ENCODE results near the gene RNU5B-1.

GRCh38 chr15:65344914-65345275 lies 40.4 kb downstream of the RNU5B-1 start:
- TF ChIP-seq, protein P1, sequence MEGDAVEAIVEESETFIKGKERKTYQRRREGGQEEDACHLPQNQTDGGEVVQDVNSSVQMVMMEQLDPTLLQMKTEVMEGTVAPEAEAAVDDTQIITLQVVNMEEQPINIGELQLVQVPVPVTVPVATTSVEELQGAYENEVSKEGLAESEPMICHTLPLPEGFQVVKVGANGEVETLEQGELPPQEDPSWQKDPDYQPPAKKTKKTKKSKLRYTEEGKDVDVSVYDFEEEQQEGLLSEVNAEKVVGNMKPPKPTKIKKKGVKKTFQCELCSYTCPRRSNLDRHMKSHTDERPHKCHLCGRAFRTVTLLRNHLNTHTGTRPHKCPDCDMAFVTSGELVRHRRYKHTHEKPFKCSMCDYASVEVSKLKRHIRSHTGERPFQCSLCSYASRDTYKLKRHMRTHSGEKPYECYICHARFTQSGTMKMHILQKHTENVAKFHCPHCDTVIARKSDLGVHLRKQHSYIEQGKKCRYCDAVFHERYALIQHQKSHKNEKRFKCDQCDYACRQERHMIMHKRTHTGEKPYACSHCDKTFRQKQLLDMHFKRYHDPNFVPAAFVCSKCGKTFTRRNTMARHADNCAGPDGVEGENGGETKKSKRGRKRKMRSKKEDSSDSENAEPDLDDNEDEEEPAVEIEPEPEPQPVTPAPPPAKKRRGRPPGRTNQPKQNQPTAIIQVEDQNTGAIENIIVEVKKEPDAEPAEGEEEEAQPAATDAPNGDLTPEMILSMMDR (IDR thresholded peaks at IDR 0.05), result no peak
- no peak for TF ChIP-seq ZFX (IDR thresholded peaks at IDR 0.05; ENCODE audit: borderline replicate concordance)

Data from 22Rv1 (cell line).